SK-N-MC (cell line): ENCODE data around the gene CFDP1.

ENCODE experiments used
- EZH2 ChIP-seq: fragments of 200-600 bp; sonication (generic); IDR thresholded peaks from one replicate; pipeline ENCODE4 v1.6.1; 2017; ENCODE audit warnings: antibody characterized with exemption
- POLR2AphosphoS5 ChIP-seq: IDR thresholded peaks from 2 replicates; pipeline ENCODE4 v1.6.1; 2012; ENCODE audit warnings: mild to moderate bottlenecking, low read depth, low read length, borderline replicate concordance

- TF ChIP-seq EZH2 (no peak), POLR2AphosphoS5 (no peak)
Observed at GRCh38 chr16:75256696-75257343, 176.5 kb downstream of the CFDP1 start.
